ENCODE measurements around the gene ZSWIM5. TPM values are rescaled to one million over a fixed set of nuclear protein-coding genes. Genes with fewer than 3 reads are reported as not detected.

The ZSWIM5 gene
- total RNA-seq, 1 donor from 2014 or later = 0.84 TPM

DNA sequence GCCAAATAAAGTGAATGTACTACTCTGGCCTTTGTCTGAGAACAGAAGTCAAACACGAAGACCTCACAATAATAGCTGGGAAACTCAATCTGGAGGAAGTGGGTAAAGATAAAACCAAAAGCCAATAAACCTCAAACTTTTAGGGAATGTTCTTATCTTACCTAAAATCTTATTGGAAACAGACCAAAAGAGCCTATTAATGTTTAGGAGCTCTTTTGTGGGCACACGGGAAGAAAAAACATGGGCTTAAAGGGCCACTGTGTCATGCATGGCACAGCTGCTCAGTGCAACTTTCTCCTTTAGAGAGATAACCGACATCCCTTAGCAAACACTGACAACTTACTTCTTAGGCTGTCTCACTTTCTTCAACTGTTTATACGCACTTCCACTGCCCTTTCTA lies 236.1 kb downstream of the ZSWIM5 start:
- Histone ChIP-seq H3K4me3 (ENCODE audit: low read depth, low read length) (no peak overlapping the region), H3K36me3 (ENCODE audit: control insufficient read depth, insufficient read depth, low read length) (no peaks in the 10 kb centered on the region), H3K27me3 (ENCODE audit: control insufficient read depth, insufficient read depth, low read length) (no peaks in the 10 kb centered on the region)
- no peak for DNase-seq (ENCODE audit: low read depth)
- TF ChIP-seq, protein P1, sequence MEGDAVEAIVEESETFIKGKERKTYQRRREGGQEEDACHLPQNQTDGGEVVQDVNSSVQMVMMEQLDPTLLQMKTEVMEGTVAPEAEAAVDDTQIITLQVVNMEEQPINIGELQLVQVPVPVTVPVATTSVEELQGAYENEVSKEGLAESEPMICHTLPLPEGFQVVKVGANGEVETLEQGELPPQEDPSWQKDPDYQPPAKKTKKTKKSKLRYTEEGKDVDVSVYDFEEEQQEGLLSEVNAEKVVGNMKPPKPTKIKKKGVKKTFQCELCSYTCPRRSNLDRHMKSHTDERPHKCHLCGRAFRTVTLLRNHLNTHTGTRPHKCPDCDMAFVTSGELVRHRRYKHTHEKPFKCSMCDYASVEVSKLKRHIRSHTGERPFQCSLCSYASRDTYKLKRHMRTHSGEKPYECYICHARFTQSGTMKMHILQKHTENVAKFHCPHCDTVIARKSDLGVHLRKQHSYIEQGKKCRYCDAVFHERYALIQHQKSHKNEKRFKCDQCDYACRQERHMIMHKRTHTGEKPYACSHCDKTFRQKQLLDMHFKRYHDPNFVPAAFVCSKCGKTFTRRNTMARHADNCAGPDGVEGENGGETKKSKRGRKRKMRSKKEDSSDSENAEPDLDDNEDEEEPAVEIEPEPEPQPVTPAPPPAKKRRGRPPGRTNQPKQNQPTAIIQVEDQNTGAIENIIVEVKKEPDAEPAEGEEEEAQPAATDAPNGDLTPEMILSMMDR (IDR thresholded peaks at IDR 0.05; ENCODE audit: insufficient read depth, low read length, poor library complexity, severe bottlenecking) = no peak

Other genes with a start within 250 kb of the ZSWIM5 start
- gene EIF2B3, start 220.0 kb downstream of the ZSWIM5 start, total RNA-seq = 23.2 and 24.3 TPM in 2 replicates
- 38.3 and 44.3 TPM in 2 replicates for gene HECTD3, start 195.3 kb downstream of the ZSWIM5 start, total RNA-seq
- 92.8 and 113 TPM in 2 replicates for gene UROD, start 194.4 kb downstream of the ZSWIM5 start, total RNA-seq
- gene HPDL, start 120.3 kb upstream of the ZSWIM5 start, total RNA-seq = 0.58 and 3.1 TPM in 2 replicates
- gene TOE1, start 133.6 kb upstream of the ZSWIM5 start, total RNA-seq = 11.0 and 14.8 TPM in 2 replicates
- 33.3 and 34.9 TPM in 2 replicates for gene MUTYH, start 133.8 kb upstream of the ZSWIM5 start, total RNA-seq